Peyer's patch (tissue), 4 donors: Measurements from ENCODE around the gene HCRTR2. TPM values are rescaled to one million over a fixed set of nuclear protein-coding genes. Genes with fewer than 3 reads are reported as not detected.
"Not testable (repeated sequence)": the region's sequence is repeated elsewhere in the genome, so short reads cannot be mapped to it uniquely, and the experiment has no call there.

ENCODE experiments used
- DNase-seq, 3 donors: peaks; one replicate each; pipeline ENCODE4 v3.0.0-alpha.2; 2017 to 2019
- H3K27ac ChIP-seq, 4 donors: fragments of 200-600 bp; sonication (generic); one replicate each; pipeline ENCODE4 v1.5.1; 2016 to 2019
- H3K27me3 ChIP-seq, 2 donors: fragments of 200-600 bp; sonication (generic); one replicate each; pipeline ENCODE4 v1.5.1; 2019
- H3K36me3 ChIP-seq, 3 donors: fragments of 200-600 bp; sonication (generic); one replicate each; pipeline ENCODE4 v1.5.1; 2016 to 2019
- H3K4me1 ChIP-seq, 4 donors: fragments of 200-600 bp; sonication (generic); one replicate each; pipeline ENCODE4 v1.5.1; 2016 to 2019
- H3K4me3 ChIP-seq, 4 donors: fragments of 200-600 bp; sonication (generic); 1 replicate in 3 of 4; 2 replicates in 1 of 4; pipeline ENCODE4 v1.5.1; 2016 to 2019; ENCODE audit warnings: mild to moderate bottlenecking in 1 of 4
- H3K9me3 ChIP-seq, 4 donors: fragments of 200-600 bp; sonication (generic); one replicate each; pipeline ENCODE4 v1.5.1; 2016 to 2019; ENCODE audit warnings: mild to moderate bottlenecking in 1 of 4
- CTCF ChIP-seq, 6 experiments: fragments of 450-650 bp in 4 of 6; fragments of 200-600 bp in 2 of 6; sonication (generic) in 1 of 6; IDR thresholded peaks; one replicate each; pipeline ENCODE4 v1.5.1; 2017 to 2019; ENCODE audit warnings: antibody characterized with exemption in 6 of 6, mild to moderate bottlenecking in 3 of 6, moderate library complexity in 1 of 6
- POLR2A ChIP-seq, 2 donors: fragments of 450-650 bp; IDR thresholded peaks; one replicate each; pipeline ENCODE4 v1.5.1; 2017; ENCODE audit warnings: antibody characterized with exemption in 2 of 2, mild to moderate bottlenecking in 2 of 2, moderate library complexity in 2 of 2
- total RNA-seq, 4 donors: library from RNA; depleted of rRNA; stranded (reverse); fragments of >200 nt; gene quantifications; one replicate each; pipeline ENCODE4 v1.1.0, GENCODE V29; 2016

HCRTR2 gene
- total RNA-seq, 4 donors from 2014 or later, result not detected

GRCh38 chr6:55141611-55142010 lies 32.7 kb upstream of the HCRTR2 start:
- no peak overlapping the region for H3K27ac ChIP-seq
- no peaks in the 10 kb centered on the region for H3K9me3 ChIP-seq
- H3K4me1 ChIP-seq, result no peaks in the 10 kb centered on the region
- H3K27me3 ChIP-seq, result no peaks in the 10 kb centered on the region
- no peak overlapping the region for H3K4me3 ChIP-seq
- H3K36me3 ChIP-seq, result no peaks in the 10 kb centered on the region
- no peak for DNase-seq
- TF ChIP-seq POLR2A (IDR thresholded peaks at IDR 0.05) (no peak), CTCF (IDR thresholded peaks at IDR 0.05) (no peak)

GRCh38 chr6:55142610-55143009 lies 31.7 kb upstream of the HCRTR2 start:
- H3K36me3 ChIP-seq, result no peaks in the 10 kb centered on the region
- H3K4me3 ChIP-seq, result no peak overlapping the region
- H3K27me3 ChIP-seq, result no peaks in the 10 kb centered on the region
- no peak overlapping the region for H3K27ac ChIP-seq
- DNase-seq, result no peak
- TF ChIP-seq CTCF (IDR thresholded peaks at IDR 0.05) (no peak), POLR2A (IDR thresholded peaks at IDR 0.05) (no peak)
- H3K4me1 ChIP-seq, result no peaks in the 10 kb centered on the region
- H3K9me3 ChIP-seq, result no peaks in the 10 kb centered on the region

GRCh38 chr6:55153284-55153683 lies 21.0 kb upstream of the HCRTR2 start:
- H3K9me3 ChIP-seq, result no peaks in the 10 kb centered on the region
- H3K4me3 ChIP-seq, result no peak overlapping the region
- no peak for TF ChIP-seq POLR2A (IDR thresholded peaks at IDR 0.05)
- no peak for TF ChIP-seq CTCF (IDR thresholded peaks at IDR 0.05)
- H3K27me3 ChIP-seq, result no peaks in the 10 kb centered on the region
- no peaks in the 10 kb centered on the region for H3K36me3 ChIP-seq
- no peak overlapping the region for H3K27ac ChIP-seq
- no peaks in the 10 kb centered on the region for H3K4me1 ChIP-seq
- no peak for DNase-seq

- DNase-seq, H3K4me3 ChIP-seq, H3K27me3 ChIP-seq, H3K4me1 ChIP-seq, H3K27ac ChIP-seq, H3K36me3 ChIP-seq, H3K9me3 ChIP-seq: not testable (repeated sequence)
Observed at GRCh38 chr6:55158784-55159183, 15.5 kb upstream of the HCRTR2 start.

- H3K27ac ChIP-seq, result no peak overlapping the region
- H3K4me3 ChIP-seq, result no peak overlapping the region
- no peaks in the 10 kb centered on the region for H3K36me3 ChIP-seq
- H3K9me3 ChIP-seq, result no peaks in the 10 kb centered on the region
- no peak for DNase-seq
- TF ChIP-seq CTCF (IDR thresholded peaks at IDR 0.05), result no peak
- TF ChIP-seq POLR2A (IDR thresholded peaks at IDR 0.05), result no peak
- no peaks in the 10 kb centered on the region for H3K27me3 ChIP-seq
- no peaks in the 10 kb centered on the region for H3K4me1 ChIP-seq
Observed at GRCh38 chr6:55167860-55168259, 6.5 kb upstream of the HCRTR2 start.

- TF ChIP-seq CTCF (IDR thresholded peaks at IDR 0.05) (no peak), POLR2A (IDR thresholded peaks at IDR 0.05) (no peak)
- Histone ChIP-seq H3K27ac (no peak overlapping the region), H3K9me3 (no peaks in the 10 kb centered on the region), H3K4me3 (no peak overlapping the region), H3K4me1 (peaks cover 0 to 6% (median 0%) of the 10 kb centered on the region in 4 donors), H3K27me3 (peaks cover 0 to 6% of the 10 kb centered on the region in 2 donors), H3K36me3 (no peaks in the 10 kb centered on the region)
- DNase-seq, result no peak
Observed at GRCh38 chr6:55175078-55176049, 1.0 kb downstream of the HCRTR2 start.
